UCSD-AML1 (cell line): ENCODE measurements around the gene SAP130.
"Not testable (repeated sequence)": the region's sequence is repeated elsewhere in the genome, so short reads cannot be mapped to it uniquely, and the experiment has no call there.

Source experiments
- DNase-seq: peaks from one replicate; lab custom pipeline; 2025; ENCODE audit not compliant: unreplicated experiment; lab: John Stamatoyannopoulos, UW

The SAP130 gene

DNA sequence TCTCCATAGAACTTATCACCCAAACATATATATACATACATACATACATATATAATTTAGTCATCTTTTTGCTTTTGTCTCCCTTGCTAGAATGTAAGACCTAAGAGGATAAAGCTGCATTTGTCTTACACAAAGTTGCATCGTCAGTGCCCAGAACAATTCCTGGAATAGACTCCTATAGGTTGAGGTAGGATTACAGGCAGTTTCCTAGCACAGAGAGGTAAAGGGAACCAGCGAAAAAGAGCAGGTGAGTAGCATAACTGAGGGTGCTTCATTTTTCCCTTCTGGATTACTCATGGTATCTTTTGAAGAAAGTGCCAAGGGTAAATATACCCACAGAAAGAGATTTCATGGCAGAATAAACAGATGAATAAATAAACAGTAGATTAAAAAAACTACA is 74.0 kb downstream of the SAP130 start:
- DNase-seq, result no peak

DNA sequence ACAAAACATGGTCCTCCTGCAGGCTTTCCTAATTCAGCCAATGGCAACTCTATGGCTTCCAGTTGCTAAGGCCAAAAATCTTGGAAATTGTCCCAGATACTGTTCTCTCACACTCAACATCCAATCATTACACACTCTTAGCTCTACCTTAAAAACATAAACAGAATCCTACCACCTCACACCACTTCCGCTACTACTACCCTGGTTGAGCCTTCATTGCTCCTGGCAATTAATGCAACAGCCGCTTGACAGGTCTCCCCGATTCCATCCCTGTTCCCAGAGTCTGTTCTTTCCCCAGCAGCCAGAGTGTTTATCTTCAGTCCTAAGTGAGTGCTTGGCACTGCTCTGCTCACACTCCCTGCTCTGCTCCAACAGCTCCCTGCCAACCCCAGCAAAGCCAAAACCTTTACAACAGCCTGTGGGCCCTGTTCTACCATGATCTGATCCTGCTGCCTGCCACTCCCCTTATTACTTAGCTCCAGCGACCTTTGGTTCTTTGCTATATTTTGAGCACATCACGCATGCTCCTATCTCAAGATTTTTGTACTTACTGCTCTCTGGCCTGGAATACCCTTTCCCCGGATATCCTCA is 74.6 kb downstream of the SAP130 start:
- no peak for DNase-seq

DNA sequence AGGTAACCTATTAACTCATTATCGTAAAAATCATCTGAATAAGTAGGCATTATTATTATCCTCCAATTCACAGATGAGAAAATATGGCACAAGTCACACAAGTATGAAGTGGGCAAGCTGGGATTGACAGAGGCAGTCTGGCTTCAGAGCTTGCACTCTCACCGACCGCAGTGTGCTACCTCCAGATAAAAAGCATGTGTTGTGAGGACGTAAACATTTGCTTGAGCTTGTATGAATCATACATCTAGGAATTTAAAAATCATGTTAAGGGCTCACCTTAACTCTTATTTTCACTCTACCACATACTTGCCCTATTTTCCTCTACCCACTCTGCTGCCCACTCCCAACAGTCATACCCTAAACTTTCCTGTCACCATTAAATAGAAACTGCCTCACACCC is 76.8 kb downstream of the SAP130 start:
- no peak for DNase-seq

DNA sequence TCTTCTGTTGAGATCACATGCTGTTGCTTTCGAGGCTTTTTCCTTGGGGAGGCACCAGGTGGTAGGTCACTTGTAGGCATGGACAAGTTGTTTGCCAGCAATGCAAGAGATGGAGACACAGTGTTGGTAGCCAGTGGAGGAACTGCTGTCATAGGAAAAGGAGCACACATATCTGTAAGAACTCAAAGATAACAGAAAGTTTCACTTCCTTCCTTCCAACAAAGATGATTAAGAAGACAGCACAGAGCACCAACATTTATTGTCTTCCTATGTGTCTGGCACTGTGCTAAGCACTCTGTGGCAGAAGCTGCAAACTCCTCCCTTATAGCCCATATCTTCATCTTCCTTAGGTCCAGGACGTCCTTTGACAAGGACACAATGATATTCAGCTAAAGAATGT is 77.6 kb downstream of the SAP130 start:
- DNase-seq, result no peak

DNA sequence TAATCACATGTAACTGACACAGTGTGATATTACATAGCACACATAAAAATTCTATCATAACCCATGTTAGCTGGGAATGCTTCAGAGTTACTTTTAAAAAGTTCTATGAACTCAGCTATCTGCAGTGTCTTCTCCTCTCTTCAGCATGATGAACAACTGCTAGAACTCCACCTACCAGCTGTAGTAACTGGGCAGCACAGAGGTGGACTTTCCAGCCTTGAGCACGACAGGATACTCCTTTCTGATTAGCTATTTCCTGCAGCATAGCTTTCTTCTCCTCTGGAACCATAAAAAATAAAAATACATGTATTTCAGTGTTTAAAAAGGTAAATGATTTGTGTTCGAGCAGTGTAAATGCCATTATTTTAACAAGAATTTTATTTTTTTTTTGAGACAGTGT is 82.6 kb downstream of the SAP130 start:
- no peak for DNase-seq

DNA sequence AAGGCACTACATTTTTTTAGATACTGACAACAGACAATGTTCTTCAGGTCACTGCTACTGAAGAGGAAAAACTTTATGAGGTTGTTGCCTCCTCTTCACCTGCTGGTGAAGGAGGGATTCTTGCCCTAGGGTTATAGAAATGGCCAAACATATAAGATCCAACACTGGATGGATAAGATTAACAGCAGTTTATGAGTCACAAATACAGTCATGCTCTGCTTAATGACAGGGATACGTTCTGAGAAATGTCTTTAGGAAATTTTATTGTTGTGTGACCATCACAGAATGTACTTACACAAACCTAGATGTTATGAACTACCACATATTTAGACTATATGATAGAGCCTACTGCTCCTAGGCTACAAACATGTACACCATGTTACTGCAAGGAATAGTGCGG is 84.7 kb downstream of the SAP130 start:
- DNase-seq, result no peak

DNA sequence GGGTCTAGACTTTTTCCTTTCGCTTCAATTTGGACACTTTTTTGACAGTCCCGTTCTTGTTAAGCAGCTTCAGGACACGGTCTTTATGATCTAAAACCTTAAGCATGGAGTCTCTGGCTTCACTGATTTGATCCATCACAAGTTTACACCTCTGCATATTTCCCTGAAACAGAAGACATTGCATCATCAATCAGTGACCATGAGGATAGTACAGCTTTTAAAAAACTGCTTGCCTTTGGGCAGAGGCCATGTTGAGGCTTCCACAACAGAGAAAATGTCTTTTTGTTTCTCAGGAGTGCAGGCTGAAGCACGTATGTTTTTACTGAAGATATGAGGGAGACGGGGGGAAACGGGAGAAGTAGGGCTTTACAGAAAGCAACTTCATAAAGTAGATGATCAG is 85.9 kb downstream of the SAP130 start:
- no peak for DNase-seq

DNA sequence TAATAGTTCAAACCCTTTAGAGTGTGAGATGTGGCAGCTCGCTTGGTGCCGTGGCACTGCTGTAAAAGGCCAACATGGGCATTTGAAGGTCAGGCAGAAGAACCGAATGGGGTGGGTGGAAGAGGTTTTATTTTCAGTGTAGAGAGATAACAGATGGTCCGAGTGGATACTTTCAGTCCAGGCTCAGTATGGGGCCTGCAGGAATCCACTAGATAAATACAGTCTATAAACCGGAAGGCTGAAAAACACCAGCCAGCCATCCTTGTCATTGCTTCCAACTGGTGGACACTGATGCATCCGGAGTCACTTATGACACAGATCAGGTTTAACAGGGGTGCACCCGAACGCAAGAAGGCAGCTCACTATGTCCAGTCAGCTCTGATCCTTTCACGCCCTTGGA is 86.4 kb downstream of the SAP130 start:
- no peak for DNase-seq

DNA sequence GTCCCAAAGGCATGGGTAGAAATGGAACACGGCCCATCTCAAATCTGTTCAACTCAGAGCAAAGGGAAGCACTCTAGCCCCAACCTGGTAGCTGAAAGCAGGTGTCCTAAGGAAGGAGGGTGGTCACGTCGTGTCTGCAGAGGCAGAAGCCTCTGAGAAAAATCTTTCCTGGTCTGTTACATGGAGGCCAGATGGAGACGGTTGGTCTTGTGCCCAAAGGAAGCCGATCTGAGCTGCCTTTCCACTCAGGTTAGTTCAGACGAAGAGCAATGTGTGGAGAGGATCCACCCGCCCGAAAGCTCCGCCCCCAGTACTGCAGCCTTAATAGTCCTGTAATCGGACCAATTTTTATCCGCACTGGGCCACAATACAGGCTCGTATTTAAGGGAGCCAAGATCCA is 87.2 kb downstream of the SAP130 start:
- DNase-seq, result no peak

DNA sequence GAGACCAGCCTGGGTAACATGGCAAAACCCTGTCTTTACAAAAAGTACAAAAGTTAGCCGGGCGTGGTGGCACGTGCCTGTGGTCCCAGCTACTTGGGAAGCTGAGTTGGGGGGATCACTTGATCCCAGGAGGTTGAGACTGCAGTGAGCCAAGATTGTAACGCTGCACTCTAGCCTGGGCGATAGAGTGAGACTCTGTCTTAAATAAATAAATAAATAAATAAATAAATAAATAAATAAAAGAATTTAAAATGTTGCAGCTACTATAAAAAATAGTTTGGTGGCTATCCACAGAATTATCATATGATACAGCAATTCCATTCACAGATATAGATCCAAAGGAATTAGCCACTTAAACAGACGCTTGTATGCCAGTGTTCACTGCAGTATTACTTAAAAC is 92.5 kb downstream of the SAP130 start:
- no peak for DNase-seq

DNA sequence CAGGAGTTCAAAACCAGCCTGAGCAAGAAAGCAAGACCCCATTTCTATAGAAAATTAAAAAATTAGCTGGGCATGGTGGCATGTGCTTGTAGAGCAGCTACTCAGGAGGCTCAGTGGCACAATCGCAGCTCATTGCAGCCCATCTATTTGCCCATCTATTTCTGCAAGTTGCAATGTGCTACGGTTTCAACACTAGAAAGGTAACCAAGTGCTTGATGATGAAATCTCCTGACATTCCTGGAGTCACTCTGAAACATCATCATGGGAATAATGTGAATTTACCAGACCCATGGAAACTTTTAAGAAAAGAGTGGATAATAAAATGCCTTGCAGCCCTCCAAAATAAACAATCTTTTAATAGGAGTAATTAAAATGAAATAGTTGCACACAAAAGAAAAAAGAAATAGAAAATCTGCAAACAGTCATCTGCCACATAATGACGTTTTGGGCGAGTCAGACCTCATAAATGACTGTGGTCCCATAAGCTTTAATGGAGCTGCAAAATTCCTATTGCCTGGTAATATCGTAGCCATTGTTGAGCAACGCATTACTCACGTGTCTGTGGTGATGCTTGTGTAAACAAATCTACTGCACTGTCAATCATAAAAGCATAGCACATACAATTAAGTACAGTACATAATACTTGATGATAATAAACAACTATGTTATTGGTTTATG is 95.5 kb downstream of the SAP130 start:
- DNase-seq, result no peak

DNA sequence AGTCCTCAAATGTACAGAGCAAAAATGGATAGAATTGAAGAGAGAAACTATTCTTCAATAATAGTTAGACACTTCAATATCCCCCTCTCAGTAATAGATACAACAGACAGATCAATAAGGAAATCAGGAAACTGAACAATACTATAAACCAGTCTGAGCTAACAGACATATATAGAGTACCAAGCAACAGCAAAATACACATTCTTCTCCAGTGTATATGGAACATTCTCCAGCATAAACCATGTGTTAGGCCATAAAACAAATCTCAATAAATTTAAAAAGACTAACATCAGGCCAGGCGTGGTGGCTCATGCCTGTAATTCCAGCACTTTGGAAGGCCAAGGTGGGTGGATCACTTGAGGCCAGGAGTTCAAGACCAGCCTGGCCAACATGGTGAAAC is 98.4 kb downstream of the SAP130 start:
- no peak for DNase-seq

DNA sequence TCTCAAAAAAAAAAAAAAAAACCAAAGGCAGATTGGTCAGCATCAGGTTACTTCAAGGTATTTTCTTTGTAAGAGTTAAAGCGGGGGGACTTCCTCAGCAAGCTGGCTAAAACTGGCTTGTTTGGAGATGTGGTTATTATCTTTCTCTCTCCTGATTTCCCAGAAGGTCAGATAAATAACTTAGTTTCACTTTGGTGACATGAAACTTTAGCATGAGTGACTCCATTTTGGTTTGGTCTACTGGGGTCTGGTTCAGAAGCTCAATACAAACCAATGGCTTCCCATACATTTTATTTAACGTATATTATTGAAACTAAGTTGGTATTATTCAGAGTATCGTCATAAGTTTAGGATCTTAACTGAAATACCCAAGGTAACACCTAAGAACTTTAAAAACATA is 100.5 kb downstream of the SAP130 start:
- no peak for DNase-seq

DNA sequence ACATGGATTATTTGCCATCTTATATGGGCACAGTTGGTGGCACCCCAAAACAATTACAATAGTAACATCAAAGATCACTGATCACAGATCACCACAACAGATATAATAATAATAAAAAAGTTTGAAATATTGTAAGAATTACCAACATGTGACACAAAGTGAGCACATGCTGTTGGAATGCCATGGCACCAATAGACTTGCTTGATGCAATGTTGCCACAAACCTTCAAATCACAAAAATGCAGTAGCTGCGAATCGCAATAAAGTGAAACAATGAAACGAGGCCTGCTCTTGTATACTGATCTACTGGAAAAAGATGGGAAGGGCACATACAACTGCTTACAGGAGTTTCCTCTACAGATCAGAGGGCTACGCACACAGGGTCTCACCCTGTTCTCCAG is 109.9 kb downstream of the SAP130 start:
- no peak for DNase-seq

DNA sequence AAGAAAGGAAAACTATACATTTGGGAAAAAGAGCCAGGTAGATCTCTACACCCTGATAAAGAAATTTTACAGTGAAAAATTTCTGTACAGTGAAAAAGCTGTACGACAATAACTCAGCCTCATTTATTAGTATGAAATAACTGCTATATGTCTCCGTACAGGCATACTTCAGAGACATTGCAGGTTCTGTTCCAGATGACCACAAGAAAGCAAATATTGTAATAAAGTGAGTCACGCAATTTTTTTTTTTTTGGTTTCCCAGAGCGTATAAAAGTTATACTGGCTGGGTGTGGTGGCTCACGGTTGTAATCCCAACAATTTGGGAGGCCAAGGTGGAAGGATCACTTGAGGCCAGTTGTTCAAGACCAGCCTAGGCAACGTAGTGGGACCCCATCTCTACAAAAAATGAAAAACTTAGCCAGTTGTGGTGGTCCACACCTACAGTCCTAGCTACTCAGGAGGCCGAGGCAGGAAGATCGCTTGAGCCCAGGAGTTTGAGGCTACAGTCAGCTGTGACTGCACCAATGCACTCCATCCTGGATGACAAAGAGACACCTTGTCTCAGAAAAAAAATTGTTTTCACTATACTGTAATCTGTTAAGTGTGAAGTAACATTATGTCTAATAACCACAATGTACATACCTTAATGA is 113.9 kb downstream of the SAP130 start:
- DNase-seq, result no peak

DNA sequence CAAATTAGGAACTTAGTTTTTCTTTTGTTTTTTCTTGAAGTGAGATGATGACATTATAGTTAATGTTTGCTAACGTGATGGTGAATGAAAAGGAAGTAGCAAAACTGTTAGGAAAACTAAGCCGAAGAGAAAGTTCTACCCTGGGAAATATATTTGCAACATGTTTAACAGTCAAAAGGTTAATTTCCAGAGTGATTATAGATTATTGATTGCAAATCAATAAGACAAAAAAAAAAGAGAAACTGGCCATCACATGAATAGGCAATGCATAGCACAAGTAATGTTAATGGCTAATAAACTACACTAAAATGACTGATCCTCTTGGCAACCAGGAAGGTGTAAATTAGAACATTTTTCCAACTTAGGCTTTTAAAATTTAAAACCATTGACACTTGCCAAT is 116.1 kb downstream of the SAP130 start:
- DNase-seq, result no peak

DNA sequence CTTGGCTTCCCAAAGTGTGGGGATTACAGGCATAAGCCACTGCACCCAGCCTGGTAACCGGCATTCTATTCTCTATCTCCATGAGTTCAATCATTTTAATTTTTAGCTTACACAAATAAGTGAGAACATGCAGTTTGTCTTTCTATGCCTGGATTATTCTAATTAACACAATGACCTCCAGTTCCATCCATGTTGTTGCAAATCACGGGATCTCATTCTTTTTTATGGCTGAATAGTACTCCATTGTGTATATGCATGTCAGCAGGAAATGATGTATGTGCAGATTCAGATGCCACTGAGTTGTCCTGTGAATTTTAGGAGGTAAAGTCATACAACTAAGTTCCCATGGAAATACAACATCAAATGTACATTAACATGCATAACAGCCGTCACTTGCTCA is 117.4 kb downstream of the SAP130 start:
- DNase-seq, result no peak

DNA sequence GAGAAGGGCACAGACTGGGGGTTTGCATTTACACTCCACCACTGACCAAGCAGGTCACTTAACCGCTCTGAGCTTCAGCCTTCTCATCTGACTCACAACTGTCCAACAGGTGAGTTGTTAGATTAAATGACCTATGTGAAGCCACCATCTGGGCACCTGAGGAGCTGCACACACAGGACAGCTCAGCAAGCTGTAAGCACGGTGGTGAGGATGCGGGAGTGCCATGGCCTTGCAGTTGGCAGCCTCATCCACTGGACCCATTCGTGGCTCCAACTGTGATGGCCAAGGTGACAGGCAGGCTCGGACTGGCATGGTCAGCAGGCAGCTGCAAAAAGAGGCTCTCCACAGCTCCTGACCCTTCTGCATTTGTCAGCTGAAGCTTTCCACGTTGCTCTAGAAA is 118.8 kb downstream of the SAP130 start:
- no peak for DNase-seq

DNA sequence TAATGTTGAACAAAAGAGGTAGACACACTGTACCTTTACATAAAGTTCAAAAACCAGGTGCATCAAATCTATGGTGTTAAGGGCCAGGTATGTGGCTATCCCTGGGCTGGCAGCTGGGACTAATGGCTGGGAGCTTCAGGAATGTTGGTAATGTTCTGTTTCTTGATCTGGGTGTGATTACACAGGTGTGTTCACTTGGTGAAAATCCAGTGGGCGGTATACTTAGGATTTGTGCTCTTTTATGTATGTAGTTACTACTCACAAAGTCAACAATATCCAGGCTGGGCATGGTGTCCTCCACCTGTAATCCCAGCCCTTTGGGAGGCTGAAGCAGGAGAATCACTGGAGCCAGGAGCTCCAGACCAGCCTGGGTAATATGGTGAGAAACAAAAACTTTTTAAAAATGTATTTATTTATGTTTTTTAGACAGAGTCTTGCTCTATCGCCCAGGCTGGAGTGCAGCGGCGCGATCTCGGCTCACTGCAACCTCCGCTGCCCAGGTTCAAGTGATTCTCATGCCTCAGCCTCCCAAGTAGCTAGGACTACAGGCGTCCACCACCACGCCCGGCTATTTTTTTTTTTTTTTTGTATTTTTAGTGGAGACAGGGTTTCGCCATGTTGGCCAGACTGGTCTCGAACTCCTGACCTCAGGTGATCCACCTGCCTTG is 120.0 kb downstream of the SAP130 start:
- DNase-seq, result not testable (repeated sequence)

DNA sequence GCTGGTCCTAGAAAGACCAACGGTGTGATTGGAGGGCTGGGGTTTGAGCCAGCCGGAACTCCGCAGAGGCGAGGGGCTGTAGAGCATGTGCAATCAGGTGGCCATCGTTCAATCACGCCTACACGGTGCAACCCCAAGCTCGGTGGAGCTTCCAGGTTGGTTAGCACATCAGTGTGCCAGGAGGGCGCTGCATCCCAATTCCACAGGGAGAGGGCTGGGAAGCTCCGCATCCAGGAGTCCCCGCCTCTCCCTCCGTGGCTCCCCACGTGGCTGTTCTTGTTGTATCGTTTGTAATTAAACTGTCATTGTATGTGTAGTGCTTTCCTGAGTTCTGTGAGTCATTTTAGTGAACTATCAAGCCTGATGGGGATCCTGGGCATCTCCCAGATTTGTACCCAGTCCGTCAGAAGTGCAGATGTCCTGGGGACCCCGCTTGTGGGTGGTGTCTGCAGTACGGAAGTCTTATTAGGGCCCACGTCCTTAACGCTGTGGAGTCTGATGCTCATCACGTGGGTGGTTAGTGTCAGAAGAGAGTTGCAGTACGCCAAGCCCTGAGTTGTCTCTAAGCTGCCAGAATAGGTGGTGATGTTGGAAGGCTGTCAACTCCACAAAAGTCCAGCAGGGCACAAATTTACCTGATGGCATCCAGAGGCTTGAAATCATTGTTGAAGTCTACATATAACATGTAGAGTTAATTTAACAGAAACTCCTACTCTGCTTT is 121.5 kb downstream of the SAP130 start:
- DNase-seq, result no peak

DNA sequence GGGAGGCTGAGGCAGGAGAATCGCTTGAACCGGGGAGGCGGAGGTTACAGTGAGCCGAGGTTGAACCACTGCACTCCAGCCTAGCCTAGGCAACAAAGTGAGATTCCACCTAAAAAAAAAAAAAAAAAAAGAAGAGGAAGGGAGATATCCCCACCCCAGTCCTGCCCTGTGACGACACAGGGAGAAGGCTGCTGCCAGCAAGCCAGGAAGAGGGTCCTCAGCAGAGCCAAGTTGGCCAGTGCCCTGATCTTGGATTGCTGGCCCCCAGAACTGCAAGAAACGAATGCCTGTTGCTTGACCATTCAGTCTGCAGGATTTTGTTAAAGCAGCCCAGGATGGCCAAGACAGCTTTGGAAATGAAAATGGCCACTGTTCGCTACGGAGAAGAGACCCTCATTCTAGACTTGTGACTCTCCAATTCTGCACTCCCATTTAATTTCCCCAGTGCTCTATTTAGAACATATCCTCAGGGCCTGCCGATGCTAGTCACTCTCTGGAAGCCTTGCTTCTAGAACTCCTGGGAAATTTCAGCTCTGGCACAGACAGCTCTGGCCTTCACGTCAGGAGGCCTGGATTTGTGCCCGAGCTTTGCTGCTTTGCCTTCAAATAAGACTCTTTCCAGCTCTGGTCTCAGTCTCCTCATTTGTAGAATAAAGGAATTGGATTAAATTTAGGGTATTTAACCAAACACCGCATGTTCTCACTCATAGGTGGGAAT is 126.4 kb downstream of the SAP130 start:
- no peak for DNase-seq
